Fibroblast of the aortic adventitia (primary cell): ENCODE measurements around the gene PDE6C. TPM values are rescaled to one million over a fixed set of nuclear protein-coding genes. Genes with fewer than 3 reads are reported as not detected.
A peak's percentile ranks its signal among the peaks of the same experiment; 100 is the strongest.

ENCODE experiments used
- DNase-seq: peaks from one replicate; pipeline ENCODE4 v3.0.0-alpha.2; 2010; ENCODE audit warnings: low read depth
- H3K4me3 ChIP-seq: 2 replicates; pipeline ENCODE4 v1.5.1; 2011; ENCODE audit warnings: low read depth, mild to moderate bottlenecking, control low read depth, low read length, moderate library complexity
- CTCF ChIP-seq: IDR thresholded peaks from 2 replicates; pipeline ENCODE4 v1.5.1; 2011; ENCODE audit warnings: mild to moderate bottlenecking, low read length, control low read depth, inconsistent platforms; ENCODE audit not compliant: insufficient read depth
- total RNA-seq: library from RNA; depleted of rRNA; stranded (reverse); fragments of >200 nt; gene quantifications from 2 replicates; pipeline ENCODE4 v1.2.3, GENCODE V29; 2012; ENCODE audit warnings: low replicate concordance

PDE6C gene
- total RNA-seq, 1 donor = not detected

- H3K4me3 ChIP-seq = no peak overlapping the region
- no peak for TF ChIP-seq CTCF
- DNase-seq = no peak
Observed at GRCh38 chr10:93598157-93598556, 14.2 kb upstream of the PDE6C start.

DNA sequence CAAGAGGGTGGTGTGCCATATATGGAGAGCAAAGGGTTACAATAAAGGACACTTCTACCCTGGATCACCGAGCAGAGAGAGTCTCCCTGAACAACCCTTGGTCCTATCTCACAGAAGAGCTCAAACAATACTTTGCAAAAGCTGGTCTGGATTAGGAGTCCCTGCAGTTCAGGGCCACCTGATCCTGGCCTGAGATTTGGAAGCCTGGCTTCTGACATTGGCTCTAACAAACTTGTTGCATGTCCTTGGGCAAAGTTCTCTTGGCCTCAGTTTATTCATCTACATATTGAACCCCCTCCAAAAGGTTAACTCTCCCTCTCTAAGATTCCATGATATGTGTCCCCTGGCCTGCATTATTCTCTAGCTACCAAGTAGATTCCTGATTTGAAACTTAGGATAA, 13.0 kb upstream of the PDE6C start:
- DNase-seq = no peak
- no peak for TF ChIP-seq CTCF
- no peak overlapping the region for H3K4me3 ChIP-seq

GRCh38 chr10:93599778-93600177, 12.6 kb upstream of the PDE6C start:
- no peak for DNase-seq
- TF ChIP-seq CTCF = no peak
- no peak overlapping the region for H3K4me3 ChIP-seq

GRCh38 chr10:93600446-93601145, 11.7 kb upstream of the PDE6C start:
- TF ChIP-seq CTCF = no peak
- peak; percentile 21 for DNase-seq
- H3K4me3 ChIP-seq = no peak overlapping the region

DNA sequence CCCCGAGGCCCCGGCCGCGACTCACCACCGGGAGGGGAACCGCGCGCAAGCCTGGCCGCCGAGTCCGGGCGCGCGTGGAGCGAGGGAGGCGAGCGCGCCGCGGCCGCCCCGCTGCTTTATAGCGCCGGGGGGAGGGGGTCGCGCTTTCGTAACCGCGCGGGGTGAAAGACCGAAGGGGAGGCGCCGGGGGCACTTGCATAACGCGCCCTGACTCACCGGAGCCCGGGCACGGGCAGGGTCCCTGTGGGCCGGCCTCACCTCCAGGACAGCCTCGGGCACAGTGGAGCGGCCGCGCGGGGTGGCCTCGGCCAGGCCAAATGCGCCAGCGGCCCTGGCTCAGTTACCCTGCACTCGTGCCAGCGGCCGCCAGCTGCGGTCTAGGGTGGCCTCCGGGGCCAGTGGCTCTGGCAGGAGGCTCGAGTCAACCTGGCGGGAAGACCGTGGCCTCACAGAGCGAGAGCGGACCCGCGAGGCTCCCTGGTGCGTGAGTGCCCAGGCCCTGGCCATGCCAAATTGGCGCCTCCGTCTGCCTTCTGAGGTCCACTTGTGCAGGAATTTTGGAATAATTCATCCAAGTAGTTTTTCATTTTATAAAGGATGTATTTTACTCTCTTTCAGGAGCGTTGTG, 11.1 kb upstream of the PDE6C start, which contains the start of gene RBP4:
Gene RBP4, minus strand, starts transcription at position 90 of the 628 bp plus-strand sequence. CDS start 207 bp downstream, outside the sequence.
- TF ChIP-seq CTCF = no peak
- H3K4me3 ChIP-seq = peak within 1 kb of the TSS; percentile 31
- DNase-seq = no peak

DNA sequence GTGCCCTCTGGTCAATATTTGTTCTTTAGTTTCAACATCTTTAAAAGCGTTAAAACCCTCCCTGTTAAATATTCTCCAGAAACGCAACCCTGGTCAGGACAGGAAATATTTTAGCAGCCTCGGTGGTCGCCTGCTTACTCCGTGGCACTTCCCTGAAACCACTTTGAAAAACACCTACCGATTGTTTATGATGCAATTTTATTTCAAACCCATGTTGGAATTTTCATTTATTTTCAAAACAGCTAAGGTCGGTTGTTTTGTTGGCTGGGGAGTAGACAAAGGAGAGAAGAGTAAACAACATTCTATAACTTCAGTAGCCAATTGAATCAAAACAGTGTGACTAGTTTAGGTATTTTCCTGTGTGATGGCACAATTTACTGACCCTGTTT, 10.6 kb upstream of the PDE6C start:
- no peak for DNase-seq
- H3K4me3 ChIP-seq = no peak overlapping the region
- no peak for TF ChIP-seq CTCF

GRCh38 chr10:93603023-93603422, 9.3 kb upstream of the PDE6C start:
- no peak for TF ChIP-seq CTCF
- no peak overlapping the region for H3K4me3 ChIP-seq
- no peak for DNase-seq
